SU-DHL-6 (cell line): ENCODE measurements around the gene HS6ST3.

Experiments
- H2AFZ ChIP-seq: fragments of 200-600 bp; sonication (generic); 2 replicates; pipeline ENCODE4 v1.6.1; 2014; ENCODE audit warnings: low read depth, mild to moderate bottlenecking, moderate library complexity, mixed read lengths, antibody characterized with exemption, low read length; ENCODE audit not compliant: severe bottlenecking
- H3F3A ChIP-seq: fragments of 200-600 bp; shearing (Covaris generic); 2 replicates; pipeline ENCODE4 v1.6.0; 2016; ENCODE audit warnings: antibody characterized with exemption, mild to moderate bottlenecking; ENCODE audit not compliant: insufficient read depth
- H3K27ac ChIP-seq: fragments of 200-600 bp; sonication (generic); 2 replicates; pipeline ENCODE4 v1.5.1; 2016; ENCODE audit warnings: low read depth, mild to moderate bottlenecking, low read length, moderate library complexity, mixed read lengths
- H3K27me3 ChIP-seq: fragments of 200-600 bp; sonication (generic), shearing (Covaris generic); 2 replicates; pipeline ENCODE4 v1.6.0; 2014; ENCODE audit warnings: mild to moderate bottlenecking, low read length
- H3K36me3 ChIP-seq: fragments of 200-600 bp; sonication (generic); 2 replicates; pipeline ENCODE4 v1.6.1; 2014; ENCODE audit warnings: mild to moderate bottlenecking, low read length, mixed read lengths
- H3K4me2 ChIP-seq: fragments of 300-600, 200-600 bp; shearing (Covaris generic), sonication (generic); 2 replicates; pipeline ENCODE4 v1.6.0; 2014; ENCODE audit warnings: low read length, low read depth, mild to moderate bottlenecking; ENCODE audit not compliant: poor library complexity, severe bottlenecking
- H3K4me3 ChIP-seq: fragments of 200-600 bp; sonication (generic); 2 replicates; pipeline ENCODE4 v1.5.1; 2014; ENCODE audit warnings: antibody characterized with exemption, low read length, mild to moderate bottlenecking, mixed read lengths; ENCODE audit not compliant: insufficient read depth, poor library complexity, severe bottlenecking
- H3K79me2 ChIP-seq: fragments of 200-600 bp; sonication (generic); 2 replicates; pipeline ENCODE4 v1.6.1; 2014; ENCODE audit warnings: mild to moderate bottlenecking, low read length, moderate library complexity; ENCODE audit not compliant: insufficient read depth
- H3K9ac ChIP-seq: fragments of 200-600 bp; sonication (generic); 2 replicates; pipeline ENCODE4 v1.7.0; 2014; ENCODE audit warnings: mild to moderate bottlenecking, low read length
- H3K9me2 ChIP-seq: fragments of 200-600 bp; sonication (generic); replicated peaks from 2 replicates; pipeline ENCODE4 v1.6.1; 2014; ENCODE audit warnings: low read length; ENCODE audit not compliant: insufficient read depth
- H3K9me3 ChIP-seq: fragments of 200-600 bp; sonication (generic); 2 replicates; pipeline ENCODE4 v1.6.1; 2014; ENCODE audit warnings: low read length, mixed read lengths; ENCODE audit not compliant: insufficient read depth
- H4K20me1 ChIP-seq: fragments of 200-600 bp; sonication (generic); 2 replicates; pipeline ENCODE4 v1.6.1; 2014; ENCODE audit warnings: low read depth, mild to moderate bottlenecking, antibody characterized with exemption, low read length, moderate library complexity, mixed read lengths
- CTCF ChIP-seq: fragments of 200-600 bp; sonication (generic); IDR thresholded peaks from one replicate; pipeline ENCODE4 v1.5.1; 2017; ENCODE audit warnings: antibody characterized with exemption, mild to moderate bottlenecking, low read length, moderate library complexity; ENCODE audit not compliant: insufficient read depth, poor library complexity, severe bottlenecking
- EZH2phosphoT487 ChIP-seq: fragments of 200-600 bp; sonication (generic), shearing (Covaris generic); conservative IDR thresholded peaks from 2 replicates; pipeline ENCODE4 v1.6.1; 2018; ENCODE audit warnings: mild to moderate bottlenecking, antibody characterized with exemption, low read length, moderate library complexity, mixed read lengths

The HS6ST3 gene

GRCh38 chr13:96821381-96821780, 731.5 kb downstream of the HS6ST3 start:
- Histone ChIP-seq H3K27ac (no peak overlapping the region), H3K9me2 (no peaks in the 10 kb centered on the region), H4K20me1 (no peaks in the 10 kb centered on the region), H3K27me3 (no peaks in the 10 kb centered on the region), H3K36me3 (no peaks in the 10 kb centered on the region), H3F3A (no peaks in the 10 kb centered on the region), H2AFZ (no peak overlapping the region), H3K79me2 (no peaks in the 10 kb centered on the region), H3K9ac (no peak overlapping the region), H3K9me3 (no peaks in the 10 kb centered on the region), H3K4me3 (no peak overlapping the region), H3K4me2 (no peak overlapping the region)
- no peak for TF ChIP-seq CTCF

- Histone ChIP-seq H3K9me2 (no peaks in the 10 kb centered on the region), H3K4me2 (no peak overlapping the region), H3K79me2 (no peaks in the 10 kb centered on the region), H2AFZ (no peak overlapping the region), H3K9me3 (no peaks in the 10 kb centered on the region), H3K27ac (no peak overlapping the region), H3K9ac (no peak overlapping the region), H4K20me1 (no peaks in the 10 kb centered on the region), H3K36me3 (no peaks in the 10 kb centered on the region), H3F3A (no peaks in the 10 kb centered on the region), H3K4me3 (no peak overlapping the region), H3K27me3 (no peaks in the 10 kb centered on the region)
- no peak for TF ChIP-seq EZH2phosphoT487
- TF ChIP-seq CTCF, result no peak
Observed at GRCh38 chr13:96821971-96822370, 732.1 kb downstream of the HS6ST3 start.

- Histone ChIP-seq H3F3A (no peaks in the 10 kb centered on the region), H3K27me3 (no peaks in the 10 kb centered on the region), H2AFZ (no peak overlapping the region), H3K4me2 (no peak overlapping the region), H4K20me1 (no peaks in the 10 kb centered on the region), H3K9ac (no peak overlapping the region), H3K79me2 (no peaks in the 10 kb centered on the region), H3K9me2 (no peaks in the 10 kb centered on the region), H3K9me3 (no peaks in the 10 kb centered on the region), H3K36me3 (no peaks in the 10 kb centered on the region), H3K27ac (no peak overlapping the region), H3K4me3 (no peak overlapping the region)
- TF ChIP-seq EZH2phosphoT487 (no peak), CTCF (no peak)
Observed at GRCh38 chr13:96822895-96823294, 733.0 kb downstream of the HS6ST3 start.

GRCh38 chr13:96824140-96824539, 734.2 kb downstream of the HS6ST3 start:
- Histone ChIP-seq H3K4me3 (no peak overlapping the region), H3K27me3 (no peaks in the 10 kb centered on the region)
- TF ChIP-seq EZH2phosphoT487 (no peak), CTCF (no peak)

More at GRCh38 chr13:96824140-96824539, 734.2 kb downstream of the HS6ST3 start:
- no peak overlapping the region for H3K4me2 ChIP-seq
- H3K9me2 ChIP-seq, result no peaks in the 10 kb centered on the region
- no peak overlapping the region for H3K27ac ChIP-seq
- H3K79me2 ChIP-seq, result no peaks in the 10 kb centered on the region
- no peak overlapping the region for H3K9ac ChIP-seq
- no peak overlapping the region for H2AFZ ChIP-seq
- no peaks in the 10 kb centered on the region for H3F3A ChIP-seq
- H4K20me1 ChIP-seq, result no peaks in the 10 kb centered on the region
- H3K36me3 ChIP-seq, result no peaks in the 10 kb centered on the region
- H3K9me3 ChIP-seq, result no peaks in the 10 kb centered on the region
